ENCODE data around the gene STXBP5.
"Not testable (repeated sequence)": the region's sequence is repeated elsewhere in the genome, so short reads cannot be mapped to it uniquely, and the experiment has no call there.

Gene STXBP5

GRCh38 chr6:147254929-147255473 is 50.8 kb downstream of the STXBP5 start:
- DNase-seq, result not testable (repeated sequence)

GRCh38 chr6:147255948-147256674 is 51.9 kb downstream of the STXBP5 start:
- no peak for DNase-seq

- no peak for DNase-seq
These were observed 53.5 kb downstream of the STXBP5 start for GRCh38 chr6:147257760-147258159.

- DNase-seq, result no peak
These were observed 55.9 kb downstream of the STXBP5 start for GRCh38 chr6:147260091-147260490.

- DNase-seq, result no peak
These were observed 58.7 kb downstream of the STXBP5 start for GRCh38 chr6:147262946-147263345.

- DNase-seq, result no peak
These were observed 62.6 kb downstream of the STXBP5 start for GRCh38 chr6:147266821-147267220.

- no peak for DNase-seq
These were observed 63.4 kb downstream of the STXBP5 start for GRCh38 chr6:147267658-147268057.

GRCh38 chr6:147268254-147268653 is 64.0 kb downstream of the STXBP5 start:
- no peak for DNase-seq

GRCh38 chr6:147274012-147274411 is 69.8 kb downstream of the STXBP5 start:
- DNase-seq, result no peak

GRCh38 chr6:147274776-147275175 is 70.6 kb downstream of the STXBP5 start:
- no peak for DNase-seq

- no peak for DNase-seq
These were observed 74.7 kb downstream of the STXBP5 start for GRCh38 chr6:147278891-147279290.

GRCh38 chr6:147279427-147279826 is 75.2 kb downstream of the STXBP5 start:
- DNase-seq, result no peak

- DNase-seq, result no peak
These were observed 77.8 kb downstream of the STXBP5 start for GRCh38 chr6:147281895-147282565.

GRCh38 chr6:147282566-147282959 is 78.3 kb downstream of the STXBP5 start:
- no peak for DNase-seq

- DNase-seq, result no peak
These were observed 79.2 kb downstream of the STXBP5 start for GRCh38 chr6:147283460-147283859.

- peak; percentile 10 for DNase-seq
These were observed 81.1 kb downstream of the STXBP5 start for GRCh38 chr6:147285087-147285855.

- no peak for DNase-seq
These were observed 83.7 kb downstream of the STXBP5 start for GRCh38 chr6:147287869-147288271.

GRCh38 chr6:147297124-147297523 is 92.9 kb downstream of the STXBP5 start:
- DNase-seq, result no peak

GRCh38 chr6:147297663-147298316 is 93.6 kb downstream of the STXBP5 start:
- DNase-seq, result no peak

- no peak for DNase-seq
These were observed 94.2 kb downstream of the STXBP5 start for GRCh38 chr6:147298461-147298860.

- no peak for DNase-seq
These were observed 94.8 kb downstream of the STXBP5 start for GRCh38 chr6:147299035-147299434.

GRCh38 chr6:147301070-147301469 is 96.9 kb downstream of the STXBP5 start:
- no peak for DNase-seq

- no peak for DNase-seq
These were observed 99.8 kb downstream of the STXBP5 start for GRCh38 chr6:147304016-147304415.
